SU-DHL-6 (cell line): ENCODE measurements around the gene KRT75.

Source experiments
- H2AFZ ChIP-seq: fragments of 200-600 bp; sonication (generic); 2 replicates; pipeline ENCODE4 v1.6.1; 2014; ENCODE audit warnings: low read depth, mild to moderate bottlenecking, moderate library complexity, mixed read lengths, antibody characterized with exemption, low read length; ENCODE audit not compliant: severe bottlenecking
- H3F3A ChIP-seq: fragments of 200-600 bp; shearing (Covaris generic); 2 replicates; pipeline ENCODE4 v1.6.0; 2016; ENCODE audit warnings: antibody characterized with exemption, mild to moderate bottlenecking; ENCODE audit not compliant: insufficient read depth
- H3K27ac ChIP-seq: fragments of 200-600 bp; sonication (generic); 2 replicates; pipeline ENCODE4 v1.5.1; 2016; ENCODE audit warnings: low read depth, mild to moderate bottlenecking, low read length, moderate library complexity, mixed read lengths
- H3K27me3 ChIP-seq: fragments of 200-600 bp; sonication (generic), shearing (Covaris generic); 2 replicates; pipeline ENCODE4 v1.6.0; 2014; ENCODE audit warnings: mild to moderate bottlenecking, low read length
- H3K36me3 ChIP-seq: fragments of 200-600 bp; sonication (generic); 2 replicates; pipeline ENCODE4 v1.6.1; 2014; ENCODE audit warnings: mild to moderate bottlenecking, low read length, mixed read lengths
- H3K4me2 ChIP-seq: fragments of 300-600, 200-600 bp; shearing (Covaris generic), sonication (generic); 2 replicates; pipeline ENCODE4 v1.6.0; 2014; ENCODE audit warnings: low read length, low read depth, mild to moderate bottlenecking; ENCODE audit not compliant: poor library complexity, severe bottlenecking
- H3K4me3 ChIP-seq: fragments of 200-600 bp; sonication (generic); 2 replicates; pipeline ENCODE4 v1.5.1; 2014; ENCODE audit warnings: antibody characterized with exemption, low read length, mild to moderate bottlenecking, mixed read lengths; ENCODE audit not compliant: insufficient read depth, poor library complexity, severe bottlenecking
- H3K79me2 ChIP-seq: fragments of 200-600 bp; sonication (generic); 2 replicates; pipeline ENCODE4 v1.6.1; 2014; ENCODE audit warnings: mild to moderate bottlenecking, low read length, moderate library complexity; ENCODE audit not compliant: insufficient read depth
- H3K9ac ChIP-seq: fragments of 200-600 bp; sonication (generic); 2 replicates; pipeline ENCODE4 v1.7.0; 2014; ENCODE audit warnings: mild to moderate bottlenecking, low read length
- H3K9me2 ChIP-seq: fragments of 200-600 bp; sonication (generic); replicated peaks from 2 replicates; pipeline ENCODE4 v1.6.1; 2014; ENCODE audit warnings: low read length; ENCODE audit not compliant: insufficient read depth
- H3K9me3 ChIP-seq: fragments of 200-600 bp; sonication (generic); 2 replicates; pipeline ENCODE4 v1.6.1; 2014; ENCODE audit warnings: low read length, mixed read lengths; ENCODE audit not compliant: insufficient read depth
- H4K20me1 ChIP-seq: fragments of 200-600 bp; sonication (generic); 2 replicates; pipeline ENCODE4 v1.6.1; 2014; ENCODE audit warnings: low read depth, mild to moderate bottlenecking, antibody characterized with exemption, low read length, moderate library complexity, mixed read lengths
- CTCF ChIP-seq: fragments of 200-600 bp; sonication (generic); IDR thresholded peaks from one replicate; pipeline ENCODE4 v1.5.1; 2017; ENCODE audit warnings: antibody characterized with exemption, mild to moderate bottlenecking, low read length, moderate library complexity; ENCODE audit not compliant: insufficient read depth, poor library complexity, severe bottlenecking
- EZH2phosphoT487 ChIP-seq: fragments of 200-600 bp; sonication (generic), shearing (Covaris generic); conservative IDR thresholded peaks from 2 replicates; pipeline ENCODE4 v1.6.1; 2018; ENCODE audit warnings: mild to moderate bottlenecking, antibody characterized with exemption, low read length, moderate library complexity, mixed read lengths

The KRT75 gene

GRCh38 chr12:52443966-52444365 lies 9.8 kb upstream of the KRT75 start:
- Histone ChIP-seq H3K9me3 (no peaks in the 10 kb centered on the region), H3K4me2 (no peak overlapping the region), H3K9ac (no peak overlapping the region), H3K79me2 (no peaks in the 10 kb centered on the region), H4K20me1 (no peaks in the 10 kb centered on the region), H3K27ac (no peak overlapping the region), H3K4me3 (no peak overlapping the region), H3K27me3 (no peaks in the 10 kb centered on the region), H3F3A (no peaks in the 10 kb centered on the region), H2AFZ (no peak overlapping the region), H3K9me2 (no peaks in the 10 kb centered on the region), H3K36me3 (no peaks in the 10 kb centered on the region)
- TF ChIP-seq CTCF (no peak), EZH2phosphoT487 (no peak)

- H3F3A ChIP-seq = no peaks in the 10 kb centered on the region
- H4K20me1 ChIP-seq = no peaks in the 10 kb centered on the region
- H3K79me2 ChIP-seq = no peaks in the 10 kb centered on the region
- H3K9me2 ChIP-seq = no peaks in the 10 kb centered on the region
- H3K4me2 ChIP-seq = no peak overlapping the region
- H3K4me3 ChIP-seq = no peak overlapping the region
- H3K27ac ChIP-seq = no peak overlapping the region
- no peak for TF ChIP-seq EZH2phosphoT487
- TF ChIP-seq CTCF = no peak
- no peaks in the 10 kb centered on the region for H3K36me3 ChIP-seq
- no peak overlapping the region for H2AFZ ChIP-seq
- H3K9me3 ChIP-seq = no peaks in the 10 kb centered on the region
- H3K9ac ChIP-seq = no peak overlapping the region
- no peaks in the 10 kb centered on the region for H3K27me3 ChIP-seq
These were observed 8.5 kb upstream of the KRT75 start for GRCh38 chr12:52442600-52443061.

- Histone ChIP-seq H3K36me3 (no peaks in the 10 kb centered on the region), H4K20me1 (no peaks in the 10 kb centered on the region), H3K9ac (no peak overlapping the region), H3K9me2 (no peaks in the 10 kb centered on the region), H3K27ac (no peak overlapping the region), H3K9me3 (no peaks in the 10 kb centered on the region), H3K4me2 (no peak overlapping the region), H3K79me2 (no peaks in the 10 kb centered on the region), H3F3A (no peaks in the 10 kb centered on the region), H3K4me3 (no peak overlapping the region), H2AFZ (no peak overlapping the region), H3K27me3 (no peaks in the 10 kb centered on the region)
- TF ChIP-seq CTCF (no peak), EZH2phosphoT487 (no peak)
These were observed 7.2 kb upstream of the KRT75 start for GRCh38 chr12:52441320-52441911.
